Endothelial cell of umbilical vein (primary cell): ENCODE results near the gene HCN1. TPM values are rescaled to one million over a fixed set of nuclear protein-coding genes. Genes with fewer than 3 reads are reported as not detected.

Experiments
- BruUV-seq: library from RNA; stranded (reverse); fragments of 400-500 nt; replicated peaks from 2 replicates; lab custom pipeline; 2021; lab: Mats Ljungman, UMichigan
- CTCF ChIA-PET: fragments of 300-600, 350-600 bp; sonication (Branson Sonifier 250); formaldehyde crosslinking; loops from one replicate; lab custom pipeline; 2021; ENCODE audit warnings: antibody characterized with exemption, inconsistent platforms; lab: Charles Lee
- POLR2A ChIA-PET: fragments of 300-600, 350-600 bp; sonication (Branson Sonifier 250); formaldehyde crosslinking; loops from one replicate; lab custom pipeline; 2021; ENCODE audit warnings: antibody characterized with exemption, inconsistent platforms; lab: Charles Lee
- DNase-seq: peaks from one replicate; pipeline ENCODE4 v3.0.0-alpha.2; 2011; ENCODE audit warnings: low read depth, low spot score
- FAIRE-seq: peaks from 2 replicates; lab custom pipeline; 2011; peaks lifted over from hg19 to GRCh38; lab: Jason Lieb, UNC
- H2AFZ ChIP-seq: 2 replicates; pipeline ENCODE4 v1.6.0; 2012; ENCODE audit warnings: low read depth, low read length, control low read depth, inconsistent platforms
- H3K27ac ChIP-seq: 2 replicates; pipeline ENCODE4 v1.5.1; 2011; ENCODE audit warnings: low read depth, mild to moderate bottlenecking, control low read depth, low read length, moderate library complexity; ENCODE audit not compliant: insufficient read depth
- H3K27me3 ChIP-seq, 2 experiments: 2 replicates each; pipeline versions ENCODE4 v1.6.0 to v1.6.1; 2011; ENCODE audit warnings: low read length in 2 of 2, mixed read lengths in 1 of 2; ENCODE audit not compliant: control insufficient read depth in 2 of 2, insufficient read depth in 2 of 2
- H3K36me3 ChIP-seq, 2 experiments: 2 replicates in 1 of 2; 3 replicates in 1 of 2; pipeline ENCODE4 v1.5.1; 2011; ENCODE audit warnings: low read length in 2 of 2, mild to moderate bottlenecking in 1 of 2, moderate library complexity in 1 of 2; ENCODE audit not compliant: control insufficient read depth in 2 of 2, insufficient read depth in 2 of 2; ENCODE audit errors: extremely low read depth in 1 of 2
- H3K4me1 ChIP-seq: 3 replicates; pipeline ENCODE4 v1.5.1; 2011; ENCODE audit warnings: mild to moderate bottlenecking, low read length; ENCODE audit not compliant: control insufficient read depth, insufficient read depth; ENCODE audit errors: extremely low read depth
- H3K4me2 ChIP-seq: 2 replicates; pipeline ENCODE4 v1.6.1; 2011; ENCODE audit warnings: low read length, control low read depth, mixed read lengths; ENCODE audit not compliant: insufficient read depth
- H3K4me3 ChIP-seq, 3 experiments: fragments of 200-600 bp in 1 of 3; sonication (generic), shearing (Covaris generic) in 1 of 3; replicated peaks in 1 of 3; 2 replicates each; pipeline ENCODE4 v1.5.1; 2011 to 2016; ENCODE audit warnings: control low read depth in 3 of 3, low read length in 3 of 3, mild to moderate bottlenecking in 2 of 3, inconsistent platforms in 1 of 3, low read depth in 1 of 3, moderate library complexity in 1 of 3; ENCODE audit not compliant: insufficient read depth in 1 of 3
- H3K79me2 ChIP-seq: 2 replicates; pipeline ENCODE4 v1.6.0; 2012; ENCODE audit warnings: low read length, inconsistent platforms; ENCODE audit not compliant: control insufficient read depth, insufficient read depth
- H3K9ac ChIP-seq: replicated peaks from 2 replicates; pipeline ENCODE3; 2011; ENCODE audit warnings: low read length, control low read depth; ENCODE audit not compliant: insufficient read depth; ENCODE audit errors: extremely low read depth
- H3K9me1 ChIP-seq: replicated peaks from 3 replicates; pipeline ENCODE4 v1.6.0; 2011; ENCODE audit warnings: mild to moderate bottlenecking, low read length; ENCODE audit not compliant: control insufficient read depth, insufficient read depth; ENCODE audit errors: extremely low read depth
- H3K9me3 ChIP-seq: replicated peaks from 2 replicates; pipeline ENCODE4 v1.5.1; 2012; ENCODE audit warnings: low read length, inconsistent platforms; ENCODE audit not compliant: control insufficient read depth, insufficient read depth
- H4K20me1 ChIP-seq: replicated peaks from 2 replicates; pipeline ENCODE3; 2011; ENCODE audit warnings: mild to moderate bottlenecking, low read length; ENCODE audit not compliant: control insufficient read depth, insufficient read depth; ENCODE audit errors: extremely low read depth
- CTCF ChIP-seq, 2 donors: IDR thresholded peaks; 1 replicate in 1 of 2; 2 replicates in 1 of 2; pipeline ENCODE4 v1.5.1; 2011; ENCODE audit warnings: low read length in 2 of 2, mild to moderate bottlenecking in 2 of 2, moderate library complexity in 2 of 2, control low read depth in 1 of 2, inconsistent platforms in 1 of 2, low read depth in 1 of 2; ENCODE audit not compliant: insufficient read depth in 1 of 2; ENCODE audit errors: extremely low read depth in 1 of 2
- EZH2 ChIP-seq: IDR thresholded peaks from 2 replicates; pipeline ENCODE4 v1.6.1; 2012; ENCODE audit warnings: borderline replicate concordance, low read depth, mild to moderate bottlenecking, moderate library complexity, low read length, inconsistent platforms; ENCODE audit not compliant: severe bottlenecking
- FOS ChIP-seq: IDR thresholded peaks from 2 replicates; pipeline ENCODE4 v1.6.1; 2011; ENCODE audit warnings: mild to moderate bottlenecking, low read length, moderate library complexity, borderline replicate concordance; ENCODE audit not compliant: insufficient read depth
- GATA2 ChIP-seq: IDR thresholded peaks from 2 replicates; pipeline ENCODE4 v1.7.0; 2011; ENCODE audit warnings: low read depth, mild to moderate bottlenecking, moderate library complexity, mixed read lengths, low read length; ENCODE audit not compliant: insufficient read length, insufficient read depth
- JUN ChIP-seq: IDR thresholded peaks from 2 replicates; pipeline ENCODE4 v1.6.1; 2011; ENCODE audit warnings: borderline replicate concordance, low read depth; ENCODE audit not compliant: insufficient read length, insufficient read depth
- MYC ChIP-seq: IDR thresholded peaks from one replicate; pipeline ENCODE4 v1.6.1; 2011; ENCODE audit warnings: mild to moderate bottlenecking, low read depth, low read length
- POLR2A ChIP-seq: IDR thresholded peaks from 2 replicates; pipeline ENCODE4 v1.6.1; 2012; ENCODE audit warnings: low read depth, mild to moderate bottlenecking, control low read depth, low read length
- POLR2AphosphoS5 ChIP-seq: IDR thresholded peaks from 2 replicates; pipeline ENCODE4 v1.6.1; 2012; ENCODE audit warnings: low read depth, mild to moderate bottlenecking, control low read depth, low read length, moderate library complexity; ENCODE audit not compliant: insufficient read depth
- dilution Hi-C: fragments of 300-500 bp; cut with MboI; formaldehyde crosslinking; loops from one replicate; pipeline ENCODE4 v1.15.0; 2019; ENCODE audit warnings: low sequenced_read_pairs; ENCODE audit not compliant: extremely low pct_ligation_motif_present
- intact Hi-C: fragments of 100-400 bp; cut with micrococcal nuclease; formaldehyde crosslinking; loops from one replicate; pipeline ENCODE4 v1.10.0; 2022
- polyA plus RNA-seq, 4 experiments: library from polyadenylated mRNA; depleted of rRNA in 3 of 4; stranded (reverse) in 3 of 4; unstranded in 1 of 4; fragments of >200 nt; gene quantifications; 2 replicates each; pipeline versions ENCODE4 v1.2.1 to v1.2.3, GENCODE V29; 2011 to 2012; ENCODE audit warnings: missing spikeins in 1 of 4
- total RNA-seq: library from RNA; stranded (reverse); gene quantifications from 2 replicates; pipeline ENCODE4 v1.2.3, GENCODE V29; 2021
- TF ChIP-seq, protein P1 (sequence below): IDR thresholded peaks from 2 replicates; pipeline ENCODE4 v1.6.1; 2011; ENCODE audit not compliant: insufficient read depth, insufficient read length

The HCN1 gene
- total and polyA plus RNA-seq, 2 donors (not counting 3 experiments of a cell fraction or from before 2014, with no cell fraction given), result not detected

- CTCF ChIA-PET, result no interaction called here
These were observed 424.6 kb downstream of the HCN1 start for GRCh38 chr5:45271626-45272025.

More at GRCh38 chr5:45271626-45272025, 424.6 kb downstream of the HCN1 start:
- intact Hi-C loops, result no loop called here
- H2AFZ ChIP-seq, result no peak overlapping the region
- H3K79me2 ChIP-seq, result no peaks in the 10 kb centered on the region
- no peaks in the 10 kb centered on the region for H3K27me3 ChIP-seq
- POLR2A ChIA-PET, result no interaction called here
- H3K9ac ChIP-seq, result no peak overlapping the region
- no peaks in the 10 kb centered on the region for H3K9me3 ChIP-seq
- no peak overlapping the region for H3K4me3 ChIP-seq
- dilution Hi-C loops, result no loop called here
- H3K4me2 ChIP-seq, result no peak overlapping the region
- H3K36me3 ChIP-seq, result no peaks in the 10 kb centered on the region
- H4K20me1 ChIP-seq, result no peaks in the 10 kb centered on the region
- DNase-seq (no peak), FAIRE-seq (no peak)
- H3K9me1 ChIP-seq, result no peaks in the 10 kb centered on the region
- no peaks in the 10 kb centered on the region for H3K4me1 ChIP-seq
- TF ChIP-seq POLR2AphosphoS5 (no peak), MYC (no peak), POLR2A (no peak), EZH2 (no peak), GATA2 (no peak), JUN (no peak), FOS (no peak), CTCF (IDR thresholded peaks at IDR 0.05; ENCODE audit: extremely low read depth in 1 of 2, insufficient read depth in 1 of 2, low read depth in 1 of 2, low read length in 2 of 2) (no peak)
- TF ChIP-seq, protein P1, sequence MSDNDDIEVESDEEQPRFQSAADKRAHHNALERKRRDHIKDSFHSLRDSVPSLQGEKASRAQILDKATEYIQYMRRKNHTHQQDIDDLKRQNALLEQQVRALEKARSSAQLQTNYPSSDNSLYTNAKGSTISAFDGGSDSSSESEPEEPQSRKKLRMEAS, result no peak
- no peak overlapping the region for H3K27ac ChIP-seq
- BruUV-seq, result no TSS peak
